ENCODE measurements around the gene NXPE3.

- TF ChIP-seq POLR2A (IDR thresholded peaks at IDR 0.05) (no peak), CTCF (IDR thresholded peaks at IDR 0.05) (no peak)
Measured at GRCh38 chr3:101825904-101826445, 47.0 kb downstream of the NXPE3 start.

All from Peyer's patch (tissue), 4 donors.